HCT116 (cell line): ENCODE measurements around the gene TMEM132D. TPM values are rescaled to one million over a fixed set of nuclear protein-coding genes. Genes with fewer than 3 reads are reported as not detected.

Source experiments
- ATAC-seq: fragments of 200-7000 bp; cut with Tn5 transposase; 2 replicates; pipeline ENCODE4 v1.9.1; 2020; ENCODE audit warnings: mild to moderate bottlenecking, moderate library complexity
- BruUV-seq: library from RNA; stranded (reverse); fragments of 400-500 nt; replicated peaks from 2 replicates; lab custom pipeline; 2021; lab: Mats Ljungman, UMichigan
- CTCF ChIA-PET: fragments of 300-600 bp; sonication (Branson Sonifier 250); formaldehyde crosslinking; loops from one replicate; lab custom pipeline; 2021; ENCODE audit warnings: antibody characterized with exemption; lab: Charles Lee
- POLR2A ChIA-PET: fragments of 300-600, 350-600 bp; sonication (Branson Sonifier 250); formaldehyde crosslinking; loops from one replicate; lab custom pipeline; 2021; ENCODE audit warnings: antibody characterized with exemption; lab: Charles Lee
- RAD21 ChIA-PET, 2 experiments: fragments of 300-600 bp; sonication (Branson Sonifier 250); formaldehyde crosslinking; loops; one replicate each; lab custom pipeline; 2023; ENCODE audit warnings: low total read pairs in 2 of 2; ENCODE audit not compliant: uncharacterized antibody in 2 of 2, unreplicated experiment in 2 of 2, low non-redundant PET in 1 of 2; lab: Charles Lee
- DNase-seq: peaks from one replicate; pipeline ENCODE4 v3.0.0-alpha.2; 2010; ENCODE audit warnings: low read depth, low spot score
- H2AFZ ChIP-seq: fragments of 200-600 bp; shearing (Covaris generic), sonication (generic); 2 replicates; pipeline ENCODE4 v1.6.1; 2017; ENCODE audit warnings: low read depth, mixed run types, mixed read lengths, antibody characterized with exemption, low read length; ENCODE audit not compliant: poor library complexity, severe bottlenecking
- H3K27ac ChIP-seq: 2 replicates; pipeline ENCODE4 v1.5.1; 2012; ENCODE audit warnings: low read depth, low read length
- H3K27me3 ChIP-seq: fragments of 200-600 bp; sonication (generic); 2 replicates; pipeline ENCODE4 v1.6.1; 2016; ENCODE audit warnings: mixed run types, low read length, mixed read lengths; ENCODE audit not compliant: insufficient read depth
- H3K36me3 ChIP-seq, 2 experiments: fragments of 200-500 bp in 1 of 2; fragments of 200-600 bp in 1 of 2; sonication (Bioruptor generic) in 1 of 2; sonication (generic) in 1 of 2; 2 replicates each; pipeline versions ENCODE4 v1.5.1 to v1.6.1; 2014 to 2016; ENCODE audit warnings: low read length in 2 of 2, inconsistent platforms in 1 of 2, mixed read lengths in 1 of 2, mixed run types in 1 of 2; ENCODE audit not compliant: insufficient read depth in 2 of 2, control insufficient read depth in 1 of 2
- H3K4me1 ChIP-seq, 2 experiments: fragments of 200-600 bp in 1 of 2; sonication (generic) in 1 of 2; 2 replicates each; pipeline versions ENCODE4 v1.5.1 to v1.6.1; 2012 to 2017; ENCODE audit warnings: low read length in 2 of 2, inconsistent platforms in 1 of 2, mild to moderate bottlenecking in 1 of 2, mixed read lengths in 1 of 2, mixed run types in 1 of 2, moderate library complexity in 1 of 2; ENCODE audit not compliant: insufficient read depth in 2 of 2, control insufficient read depth in 1 of 2
- H3K4me2 ChIP-seq: fragments of 200-600 bp; sonication (generic); 2 replicates; pipeline ENCODE4 v1.6.1; 2017; ENCODE audit warnings: mixed run types, low read length, mixed read lengths
- H3K4me3 ChIP-seq, 2 experiments: fragments of 200-600 bp in 1 of 2; sonication (generic) in 1 of 2; replicated peaks in 1 of 2; 2 replicates each; pipeline ENCODE4 v1.5.1; 2011 to 2016; ENCODE audit warnings: low read length in 2 of 2, control low read depth in 1 of 2, low read depth in 1 of 2, mild to moderate bottlenecking in 1 of 2, mixed read lengths in 1 of 2, mixed run types in 1 of 2
- H3K79me2 ChIP-seq: fragments of 200-600 bp; sonication (generic); 2 replicates; pipeline ENCODE4 v1.6.1; 2017; ENCODE audit warnings: mild to moderate bottlenecking, mixed run types, low read length, moderate library complexity, mixed read lengths; ENCODE audit not compliant: insufficient read depth
- H3K9ac ChIP-seq: fragments of 200-600 bp; sonication (generic); 2 replicates; pipeline ENCODE4 v1.6.1; 2016; ENCODE audit warnings: low read length, mixed read lengths
- H3K9me2 ChIP-seq: fragments of 200-600 bp; sonication (generic), shearing (Covaris generic); 2 replicates; pipeline ENCODE4 v1.6.1; 2017; ENCODE audit warnings: mixed run types, mild to moderate bottlenecking, moderate library complexity; ENCODE audit not compliant: insufficient read depth
- H3K9me3 ChIP-seq, 2 experiments: fragments of 200-500 bp in 1 of 2; fragments of 200-600 bp in 1 of 2; sonication (Bioruptor generic) in 1 of 2; sonication (generic) in 1 of 2; 2 replicates each; pipeline ENCODE4 v1.6.1; 2014 to 2017; ENCODE audit warnings: low read length in 2 of 2, mixed read lengths in 2 of 2, inconsistent platforms in 1 of 2, low read depth in 1 of 2, mild to moderate bottlenecking in 1 of 2, mixed run types in 1 of 2, moderate library complexity in 1 of 2; ENCODE audit not compliant: control insufficient read depth in 1 of 2, insufficient read depth in 1 of 2
- H4K20me1 ChIP-seq: fragments of 200-600 bp; sonication (generic), shearing (Covaris generic); 2 replicates; pipeline ENCODE4 v1.6.1; 2017; ENCODE audit warnings: mixed run types, mild to moderate bottlenecking, moderate library complexity; ENCODE audit not compliant: insufficient read depth
- EGR1 ChIP-seq: IDR thresholded peaks from 2 replicates; pipeline ENCODE4 v1.6.1; 2012; ENCODE audit warnings: low read depth
- EZH2 ChIP-seq: fragments of 200-600 bp; sonication (generic); IDR thresholded peaks from 2 replicates; pipeline ENCODE4 v1.6.1; 2017; ENCODE audit warnings: antibody characterized with exemption, mixed run types
- EZH2phosphoT487 ChIP-seq: fragments of 200-600 bp; IDR thresholded peaks from 2 replicates; pipeline ENCODE4 v1.6.1; 2018; ENCODE audit warnings: antibody characterized with exemption, borderline replicate concordance
- JUND ChIP-seq: IDR thresholded peaks from 2 replicates; pipeline ENCODE4 v1.6.1; 2012
- POLR2AphosphoS5 ChIP-seq: IDR thresholded peaks from 2 replicates; pipeline ENCODE4 v1.6.1; 2011; ENCODE audit warnings: mild to moderate bottlenecking, low read depth, low read length, moderate library complexity
- RAD21 ChIP-seq: IDR thresholded peaks from 2 replicates; pipeline ENCODE4 v1.6.1; 2012; ENCODE audit warnings: low read depth, mild to moderate bottlenecking
- SIN3A ChIP-seq: IDR thresholded peaks from 2 replicates; pipeline ENCODE4 v1.6.1; 2012; ENCODE audit warnings: low read depth
- SP1 ChIP-seq: IDR thresholded peaks from 2 replicates; pipeline ENCODE4 v1.6.1; 2012; ENCODE audit warnings: low read depth
- YY1 ChIP-seq: IDR thresholded peaks from 2 replicates; pipeline ENCODE4 v1.6.1; 2011; ENCODE audit warnings: low read length, low read depth, moderate library complexity, mild to moderate bottlenecking; ENCODE audit not compliant: insufficient replicate concordance; ENCODE audit errors: extremely low read depth
- intact Hi-C: fragments of 100-400 bp; cut with micrococcal nuclease; formaldehyde crosslinking; loops from 2 replicates; pipeline ENCODE4 v1.10.0; 2022
- total RNA-seq: library from RNA; stranded (reverse); gene quantifications from one replicate; pipeline ENCODE4 v1.2.1, GENCODE V29; 2021; ENCODE audit not compliant: unreplicated experiment
- TF ChIP-seq, protein P1 (sequence below): IDR thresholded peaks from 2 replicates; pipeline ENCODE4 v1.6.1; 2011; ENCODE audit warnings: mild to moderate bottlenecking, low read length, moderate library complexity; ENCODE audit not compliant: insufficient replicate concordance; ENCODE audit errors: extremely low read depth
- TF ChIP-seq, protein P2 (sequence below): IDR thresholded peaks from 2 replicates; pipeline ENCODE4 v1.6.1; 2012
- TF ChIP-seq, protein P3 (sequence below): IDR thresholded peaks from 2 replicates; pipeline ENCODE4 v1.6.1; 2012; ENCODE audit warnings: low read depth
- TF ChIP-seq, protein P4 (sequence below), 3 experiments: fragments of 200-600 bp in 1 of 3; sonication (generic) in 1 of 3; IDR thresholded peaks in 2 of 3; conservative IDR thresholded peaks in 1 of 3; 2 replicates each; pipeline ENCODE4 v1.5.1; 2012 to 2017; ENCODE audit warnings: low read depth in 2 of 3, low read length in 2 of 3, antibody characterized with exemption in 1 of 3, borderline replicate concordance in 1 of 3, control low read depth in 1 of 3, mild to moderate bottlenecking in 1 of 3, mixed read lengths in 1 of 3, mixed run types in 1 of 3, moderate library complexity in 1 of 3; ENCODE audit not compliant: insufficient read depth in 1 of 3

Gene TMEM132D
- total RNA-seq, 1 experiment from 2014 or later, result not detected

DNA sequence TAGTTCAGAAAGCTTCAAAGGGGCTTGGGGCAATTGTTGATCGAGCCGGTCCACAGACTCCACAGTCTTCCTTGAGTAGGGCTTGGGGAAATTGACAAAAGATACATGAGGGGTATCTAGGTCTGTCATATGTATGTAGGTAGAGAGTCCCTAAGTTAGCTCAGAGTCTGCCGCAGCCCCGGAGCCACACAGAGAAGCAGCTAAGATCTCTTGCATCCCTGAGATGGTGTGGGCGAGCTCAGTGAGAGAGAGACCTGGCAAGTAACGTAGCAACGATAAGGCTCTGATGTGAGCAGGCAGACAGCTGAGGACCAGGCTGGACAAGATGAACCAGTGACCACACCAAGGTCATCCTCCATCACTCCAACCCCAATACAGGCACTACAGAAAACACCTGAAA, 297.6 kb downstream of the TMEM132D start:
- H3K27ac ChIP-seq, result no peak overlapping the region
- ChIA-PET POLR2A (no interaction called here), CTCF (no interaction called here), RAD21 (no interaction called here)
- no peak overlapping the region for H2AFZ ChIP-seq
- BruUV-seq, result no TSS peak
- H3K36me3 ChIP-seq, result no peaks in the 10 kb centered on the region
- H3K9ac ChIP-seq, result no peak overlapping the region
- H3K27me3 ChIP-seq, result no peaks in the 10 kb centered on the region
- H4K20me1 ChIP-seq, result no peaks in the 10 kb centered on the region
- no peaks in the 10 kb centered on the region for H3K79me2 ChIP-seq
- no peaks in the 10 kb centered on the region for H3K4me1 ChIP-seq
- H3K9me2 ChIP-seq, result no peaks in the 10 kb centered on the region
- DNase-seq (no peak), ATAC-seq (no peak)
- no peak overlapping the region for H3K4me2 ChIP-seq
- peaks cover 5 to 26% of the 10 kb centered on the region in 2 experiments; a peak in 2 of 4 replicates for H3K9me3 ChIP-seq
- H3K4me3 ChIP-seq, result no peak overlapping the region
- TF ChIP-seq SP1 (no peak), SIN3A (no peak), EZH2phosphoT487 (no peak), POLR2AphosphoS5 (no peak), YY1 (no peak), EZH2 (no peak), JUND (no peak), EGR1 (no peak), RAD21 (no peak)
- TF ChIP-seq, protein P1, sequence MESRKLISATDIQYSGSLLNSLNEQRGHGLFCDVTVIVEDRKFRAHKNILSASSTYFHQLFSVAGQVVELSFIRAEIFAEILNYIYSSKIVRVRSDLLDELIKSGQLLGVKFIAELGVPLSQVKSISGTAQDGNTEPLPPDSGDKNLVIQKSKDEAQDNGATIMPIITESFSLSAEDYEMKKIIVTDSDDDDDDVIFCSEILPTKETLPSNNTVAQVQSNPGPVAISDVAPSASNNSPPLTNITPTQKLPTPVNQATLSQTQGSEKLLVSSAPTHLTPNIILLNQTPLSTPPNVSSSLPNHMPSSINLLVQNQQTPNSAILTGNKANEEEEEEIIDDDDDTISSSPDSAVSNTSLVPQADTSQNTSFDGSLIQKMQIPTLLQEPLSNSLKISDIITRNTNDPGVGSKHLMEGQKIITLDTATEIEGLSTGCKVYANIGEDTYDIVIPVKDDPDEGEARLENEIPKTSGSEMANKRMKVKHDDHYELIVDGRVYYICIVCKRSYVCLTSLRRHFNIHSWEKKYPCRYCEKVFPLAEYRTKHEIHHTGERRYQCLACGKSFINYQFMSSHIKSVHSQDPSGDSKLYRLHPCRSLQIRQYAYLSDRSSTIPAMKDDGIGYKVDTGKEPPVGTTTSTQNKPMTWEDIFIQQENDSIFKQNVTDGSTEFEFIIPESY, result no peak
- TF ChIP-seq, protein P2, sequence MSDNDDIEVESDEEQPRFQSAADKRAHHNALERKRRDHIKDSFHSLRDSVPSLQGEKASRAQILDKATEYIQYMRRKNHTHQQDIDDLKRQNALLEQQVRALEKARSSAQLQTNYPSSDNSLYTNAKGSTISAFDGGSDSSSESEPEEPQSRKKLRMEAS, result no peak
- TF ChIP-seq, protein P3, sequence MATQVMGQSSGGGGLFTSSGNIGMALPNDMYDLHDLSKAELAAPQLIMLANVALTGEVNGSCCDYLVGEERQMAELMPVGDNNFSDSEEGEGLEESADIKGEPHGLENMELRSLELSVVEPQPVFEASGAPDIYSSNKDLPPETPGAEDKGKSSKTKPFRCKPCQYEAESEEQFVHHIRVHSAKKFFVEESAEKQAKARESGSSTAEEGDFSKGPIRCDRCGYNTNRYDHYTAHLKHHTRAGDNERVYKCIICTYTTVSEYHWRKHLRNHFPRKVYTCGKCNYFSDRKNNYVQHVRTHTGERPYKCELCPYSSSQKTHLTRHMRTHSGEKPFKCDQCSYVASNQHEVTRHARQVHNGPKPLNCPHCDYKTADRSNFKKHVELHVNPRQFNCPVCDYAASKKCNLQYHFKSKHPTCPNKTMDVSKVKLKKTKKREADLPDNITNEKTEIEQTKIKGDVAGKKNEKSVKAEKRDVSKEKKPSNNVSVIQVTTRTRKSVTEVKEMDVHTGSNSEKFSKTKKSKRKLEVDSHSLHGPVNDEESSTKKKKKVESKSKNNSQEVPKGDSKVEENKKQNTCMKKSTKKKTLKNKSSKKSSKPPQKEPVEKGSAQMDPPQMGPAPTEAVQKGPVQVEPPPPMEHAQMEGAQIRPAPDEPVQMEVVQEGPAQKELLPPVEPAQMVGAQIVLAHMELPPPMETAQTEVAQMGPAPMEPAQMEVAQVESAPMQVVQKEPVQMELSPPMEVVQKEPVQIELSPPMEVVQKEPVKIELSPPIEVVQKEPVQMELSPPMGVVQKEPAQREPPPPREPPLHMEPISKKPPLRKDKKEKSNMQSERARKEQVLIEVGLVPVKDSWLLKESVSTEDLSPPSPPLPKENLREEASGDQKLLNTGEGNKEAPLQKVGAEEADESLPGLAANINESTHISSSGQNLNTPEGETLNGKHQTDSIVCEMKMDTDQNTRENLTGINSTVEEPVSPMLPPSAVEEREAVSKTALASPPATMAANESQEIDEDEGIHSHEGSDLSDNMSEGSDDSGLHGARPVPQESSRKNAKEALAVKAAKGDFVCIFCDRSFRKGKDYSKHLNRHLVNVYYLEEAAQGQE, result no peak
- TF ChIP-seq, protein P4, sequence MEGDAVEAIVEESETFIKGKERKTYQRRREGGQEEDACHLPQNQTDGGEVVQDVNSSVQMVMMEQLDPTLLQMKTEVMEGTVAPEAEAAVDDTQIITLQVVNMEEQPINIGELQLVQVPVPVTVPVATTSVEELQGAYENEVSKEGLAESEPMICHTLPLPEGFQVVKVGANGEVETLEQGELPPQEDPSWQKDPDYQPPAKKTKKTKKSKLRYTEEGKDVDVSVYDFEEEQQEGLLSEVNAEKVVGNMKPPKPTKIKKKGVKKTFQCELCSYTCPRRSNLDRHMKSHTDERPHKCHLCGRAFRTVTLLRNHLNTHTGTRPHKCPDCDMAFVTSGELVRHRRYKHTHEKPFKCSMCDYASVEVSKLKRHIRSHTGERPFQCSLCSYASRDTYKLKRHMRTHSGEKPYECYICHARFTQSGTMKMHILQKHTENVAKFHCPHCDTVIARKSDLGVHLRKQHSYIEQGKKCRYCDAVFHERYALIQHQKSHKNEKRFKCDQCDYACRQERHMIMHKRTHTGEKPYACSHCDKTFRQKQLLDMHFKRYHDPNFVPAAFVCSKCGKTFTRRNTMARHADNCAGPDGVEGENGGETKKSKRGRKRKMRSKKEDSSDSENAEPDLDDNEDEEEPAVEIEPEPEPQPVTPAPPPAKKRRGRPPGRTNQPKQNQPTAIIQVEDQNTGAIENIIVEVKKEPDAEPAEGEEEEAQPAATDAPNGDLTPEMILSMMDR (IDR thresholded peaks at IDR 0.05 in 2 of 3, conservative IDR thresholded peaks at IDR 0.05 in 1 of 3; ENCODE audit: borderline replicate concordance in 1 of 3, insufficient read depth in 1 of 3, low read depth in 2 of 3, low read length in 2 of 3), result no peak
- intact Hi-C loops, result no loop called here
